ENCODE results near the gene PLXNB1. TPM values are rescaled to one million over a fixed set of nuclear protein-coding genes. Genes with fewer than 3 reads are reported as not detected.

PLXNB1 gene
- total RNA-seq, 1 experiment from 2014 or later, result 35.6 TPM

DNA sequence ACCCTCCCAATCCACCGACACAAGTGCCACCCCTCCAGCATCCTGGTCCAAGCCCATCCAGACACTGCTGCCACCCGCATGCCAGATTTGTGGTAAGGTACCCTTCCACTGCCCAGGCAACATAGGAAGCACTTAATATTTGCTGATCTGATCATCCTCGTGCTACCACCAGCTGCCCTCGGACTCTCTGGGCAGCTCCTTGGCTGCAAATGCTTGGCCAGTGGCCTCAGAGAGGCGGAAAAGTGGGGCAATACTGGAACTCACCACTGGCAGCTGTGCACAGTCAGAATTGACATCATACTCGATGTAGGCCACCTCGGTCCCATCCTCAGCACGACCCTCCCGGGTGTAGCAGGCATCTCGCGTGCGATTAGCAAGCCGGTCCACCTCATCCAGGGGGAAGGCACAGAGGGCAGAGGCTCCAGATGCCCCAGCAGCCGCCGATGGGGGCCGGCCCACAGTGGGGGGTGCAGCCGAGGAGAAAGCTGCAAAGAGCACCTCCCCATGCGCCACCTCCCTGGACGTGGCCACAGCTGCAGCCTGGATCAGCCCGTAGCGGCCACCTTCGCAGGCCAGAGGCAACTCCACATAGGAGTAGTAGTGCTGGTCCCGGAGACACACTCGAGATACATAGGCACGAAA is 6.5 kb downstream of the PLXNB1 start:
- DNase-seq (ENCODE audit: low read depth, low spot score) (no peak), ATAC-seq (no peak)
- BruUV-seq (replicated peaks), result no TSS peak
- no peaks in the 10 kb centered on the region; the same call in 1 of the 2 replicates for H3K79me2 ChIP-seq (ENCODE audit: insufficient read depth, low read length)
- H3K36me3 ChIP-seq (ENCODE audit: control insufficient read depth in 1 of 2, insufficient read depth in 2 of 2, low read length in 2 of 2), result no peaks in the 10 kb centered on the region
- no peaks in the 10 kb centered on the region for H3K9me3 ChIP-seq (ENCODE audit: control insufficient read depth in 1 of 2, insufficient read depth in 1 of 2, low read depth in 1 of 2, low read length in 2 of 2)
- H3K4me1 ChIP-seq (ENCODE audit: control insufficient read depth in 1 of 2, insufficient read depth in 2 of 2, low read length in 2 of 2), result peaks cover 5 to 9% of the 10 kb centered on the region in 2 experiments
- ChIA-PET POLR2A (no interaction called here), CTCF (interaction anchor here (1.0 to 3.5 kb wide), 3 partner anchors 9 to 22 kb away, joined by 4 to 18 read pairs (median 7); no protein-coding TSS in a partner anchor), RAD21 (ENCODE audit: low non-redundant PET in 1 of 2, low total read pairs in 2 of 2, uncharacterized antibody in 2 of 2, unreplicated experiment in 2 of 2) (no interaction called here)
- no peaks in the 10 kb centered on the region for H3K9me2 ChIP-seq (ENCODE audit: insufficient read depth)
- H3K27me3 ChIP-seq (ENCODE audit: insufficient read depth, low read length), result no peaks in the 10 kb centered on the region
- no peak overlapping the region for H3K4me2 ChIP-seq (ENCODE audit: low read length)
- intact Hi-C loops (cut with micrococcal nuclease), result no loop called here
- H3K4me3 ChIP-seq (replicated peaks in 1 of 2; ENCODE audit: low read depth in 1 of 2, low read length in 2 of 2), result no peak overlapping the region
- no peaks in the 10 kb centered on the region for H4K20me1 ChIP-seq (ENCODE audit: insufficient read depth)
- H2AFZ ChIP-seq (ENCODE audit: low read depth, low read length, poor library complexity, severe bottlenecking), result no peak overlapping the region
- H3K27ac ChIP-seq (ENCODE audit: low read depth, low read length), result no peak overlapping the region
- TF ChIP-seq POLR2AphosphoS5 (IDR thresholded peaks at IDR 0.05; ENCODE audit: low read depth, low read length), result no peak
- TF ChIP-seq, protein P1, sequence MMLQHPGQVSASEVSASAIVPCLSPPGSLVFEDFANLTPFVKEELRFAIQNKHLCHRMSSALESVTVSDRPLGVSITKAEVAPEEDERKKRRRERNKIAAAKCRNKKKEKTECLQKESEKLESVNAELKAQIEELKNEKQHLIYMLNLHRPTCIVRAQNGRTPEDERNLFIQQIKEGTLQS (IDR thresholded peaks at IDR 0.05), result no peak
- no peak for TF ChIP-seq ELF1 (IDR thresholded peaks at IDR 0.05; ENCODE audit: borderline replicate concordance, low read depth)
- no peak for TF ChIP-seq EGR1 (IDR thresholded peaks at IDR 0.05; ENCODE audit: low read depth)
- no peak for TF ChIP-seq RAD21 (IDR thresholded peaks at IDR 0.05; ENCODE audit: low read depth)
- no peak for TF ChIP-seq JUND (IDR thresholded peaks at IDR 0.05)
- no peak for TF ChIP-seq YY1 (IDR thresholded peaks at IDR 0.05; ENCODE audit: extremely low read depth, insufficient replicate concordance, low read depth, low read length)
- no peak for TF ChIP-seq SIN3A (IDR thresholded peaks at IDR 0.05; ENCODE audit: low read depth)
- no peak for TF ChIP-seq FOSL1 (IDR thresholded peaks at IDR 0.05; ENCODE audit: low read depth)
- H3K9ac ChIP-seq (ENCODE audit: low read length), result no peak overlapping the region

DNA sequence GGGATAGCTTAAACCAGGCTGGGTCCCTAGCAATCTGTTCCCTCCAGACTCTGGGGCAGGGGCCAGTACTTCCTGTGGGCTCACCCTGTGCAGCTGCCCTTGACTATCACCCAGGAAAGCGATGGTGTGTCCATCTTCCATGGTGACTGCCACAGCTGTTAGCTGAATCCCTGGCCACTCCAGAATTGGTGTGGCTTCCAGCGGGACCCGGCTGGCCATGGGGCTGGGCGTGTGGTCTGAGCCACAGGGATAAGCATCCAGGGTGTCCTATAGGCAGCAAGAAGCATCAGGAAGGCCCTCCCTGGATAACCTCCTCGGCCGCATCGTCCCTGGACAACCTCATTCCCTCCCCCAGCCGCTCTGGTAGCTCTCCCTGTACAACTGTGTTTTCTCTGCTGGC is 7.2 kb downstream of the PLXNB1 start:
- DNase-seq (ENCODE audit: low read depth, low spot score), result no peak
- Histone ChIP-seq H3K9ac (ENCODE audit: low read length) (no peak overlapping the region), H3K27ac (ENCODE audit: low read depth, low read length) (no peak overlapping the region), H3K4me3 (replicated peaks in 1 of 2; ENCODE audit: low read depth in 1 of 2, low read length in 2 of 2) (no peak overlapping the region), H3K79me2 (ENCODE audit: insufficient read depth, low read length) (no peaks in the 10 kb centered on the region), H3K27me3 (ENCODE audit: insufficient read depth, low read length) (no peaks in the 10 kb centered on the region), H3K36me3 (ENCODE audit: control insufficient read depth in 1 of 2, insufficient read depth in 2 of 2, low read length in 2 of 2) (no peaks in the 10 kb centered on the region), H3K4me2 (ENCODE audit: low read length) (no peak overlapping the region), H3K9me2 (ENCODE audit: insufficient read depth) (no peaks in the 10 kb centered on the region), H2AFZ (ENCODE audit: low read depth, low read length, poor library complexity, severe bottlenecking) (no peak overlapping the region), H4K20me1 (ENCODE audit: insufficient read depth) (no peaks in the 10 kb centered on the region), H3K4me1 (ENCODE audit: control insufficient read depth in 1 of 2, insufficient read depth in 2 of 2, low read length in 2 of 2) (peaks cover 0 to 2% of the 10 kb centered on the region in 2 experiments; a peak in 2 of 4 replicates), H3K9me3 (ENCODE audit: control insufficient read depth in 1 of 2, insufficient read depth in 1 of 2, low read depth in 1 of 2, low read length in 2 of 2) (no peaks in the 10 kb centered on the region)
- TF ChIP-seq ZNF274 (IDR thresholded peaks at IDR 0.05; ENCODE audit: low read depth, low read length), result no peak
- TF ChIP-seq, protein P1 (IDR thresholded peaks at IDR 0.05), result no peak
- no TSS peak for BruUV-seq (replicated peaks)
- intact Hi-C loops (cut with micrococcal nuclease), result no loop called here
- ChIA-PET POLR2A (no interaction called here), CTCF (interaction anchor here (1.0 to 3.5 kb wide), 3 partner anchors 10 to 22 kb away, joined by 4 to 18 read pairs (median 7); no protein-coding TSS in a partner anchor), RAD21 (ENCODE audit: low non-redundant PET in 1 of 2, low total read pairs in 2 of 2, uncharacterized antibody in 2 of 2, unreplicated experiment in 2 of 2) (no interaction called here)
- ATAC-seq, result no peak
